Thyroid gland (tissue), 4 donors: Measurements from ENCODE around the gene PRKAB2.

Source experiments
- POLR2A ChIP-seq, 2 donors: fragments of 450-650 bp; IDR thresholded peaks; one replicate each; pipeline ENCODE4 v1.6.1; 2017; ENCODE audit warnings: antibody characterized with exemption in 2 of 2, mild to moderate bottlenecking in 2 of 2, moderate library complexity in 1 of 2
- TF ChIP-seq, protein P1 (sequence below), 6 experiments: fragments of 200-600 bp in 3 of 6; fragments of 450-650 bp in 3 of 6; sonication (generic) in 3 of 6; IDR thresholded peaks; one replicate each; pipeline ENCODE4 v1.5.1; 2016 to 2019; ENCODE audit warnings: antibody characterized with exemption in 6 of 6, mild to moderate bottlenecking in 2 of 6, inconsistent platforms in 1 of 6, moderate library complexity in 1 of 6

DNA sequence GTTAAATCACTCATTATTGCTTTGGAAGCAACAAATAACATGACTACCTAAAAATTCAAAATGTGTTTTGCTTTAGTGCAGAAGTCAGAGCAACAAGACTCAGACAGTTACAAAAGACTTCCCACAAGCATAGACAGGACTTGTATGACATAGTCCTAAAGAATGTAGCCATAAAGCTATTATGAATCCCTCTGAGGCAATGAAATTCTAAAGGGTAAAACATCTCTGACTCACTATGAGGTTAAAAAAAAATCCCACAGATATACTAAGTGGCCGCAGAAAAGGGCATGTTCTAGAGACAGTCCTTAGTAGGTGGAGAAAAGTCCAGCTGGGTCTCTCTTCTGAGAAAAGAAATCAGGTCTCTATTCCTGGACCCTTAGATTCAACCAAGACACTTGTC lies 4.9 kb downstream of the PRKAB2 start:
- TF ChIP-seq, protein P1, sequence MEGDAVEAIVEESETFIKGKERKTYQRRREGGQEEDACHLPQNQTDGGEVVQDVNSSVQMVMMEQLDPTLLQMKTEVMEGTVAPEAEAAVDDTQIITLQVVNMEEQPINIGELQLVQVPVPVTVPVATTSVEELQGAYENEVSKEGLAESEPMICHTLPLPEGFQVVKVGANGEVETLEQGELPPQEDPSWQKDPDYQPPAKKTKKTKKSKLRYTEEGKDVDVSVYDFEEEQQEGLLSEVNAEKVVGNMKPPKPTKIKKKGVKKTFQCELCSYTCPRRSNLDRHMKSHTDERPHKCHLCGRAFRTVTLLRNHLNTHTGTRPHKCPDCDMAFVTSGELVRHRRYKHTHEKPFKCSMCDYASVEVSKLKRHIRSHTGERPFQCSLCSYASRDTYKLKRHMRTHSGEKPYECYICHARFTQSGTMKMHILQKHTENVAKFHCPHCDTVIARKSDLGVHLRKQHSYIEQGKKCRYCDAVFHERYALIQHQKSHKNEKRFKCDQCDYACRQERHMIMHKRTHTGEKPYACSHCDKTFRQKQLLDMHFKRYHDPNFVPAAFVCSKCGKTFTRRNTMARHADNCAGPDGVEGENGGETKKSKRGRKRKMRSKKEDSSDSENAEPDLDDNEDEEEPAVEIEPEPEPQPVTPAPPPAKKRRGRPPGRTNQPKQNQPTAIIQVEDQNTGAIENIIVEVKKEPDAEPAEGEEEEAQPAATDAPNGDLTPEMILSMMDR (IDR thresholded peaks at IDR 0.05), result no peak
- no peak for TF ChIP-seq POLR2A (IDR thresholded peaks at IDR 0.05)
